Measurements from ENCODE around the gene SMIM3. TPM values are rescaled to one million over a fixed set of nuclear protein-coding genes. Genes with fewer than 3 reads are reported as not detected.
"Not testable (repeated sequence)": the region's sequence is repeated elsewhere in the genome, so short reads cannot be mapped to it uniquely, and the experiment has no call there.

SMIM3 gene
- total RNA-seq, 1 donor from 2014 or later, result 15.6 TPM

- no peak for ATAC-seq (ENCODE audit: poor library complexity)
- intact Hi-C loops (cut with DNase I), result no loop called here
- DNase-seq, result no peak
Observed at GRCh38 chr5:150788977-150789376, 10.4 kb downstream of the SMIM3 start.

GRCh38 chr5:150789450-150789849 is 10.9 kb downstream of the SMIM3 start:
- no peak for DNase-seq
- no peak for ATAC-seq (ENCODE audit: poor library complexity)
- intact Hi-C loops (cut with DNase I), result no loop called here

- ATAC-seq (ENCODE audit: poor library complexity), result peak; percentile 57
- peak; percentile 44 for DNase-seq
- intact Hi-C loops (cut with DNase I), result no loop called here
Observed at GRCh38 chr5:150789943-150790611, 11.5 kb downstream of the SMIM3 start.

GRCh38 chr5:150791536-150791935 is 13.0 kb downstream of the SMIM3 start:
- intact Hi-C loops (cut with DNase I), result no loop called here
- ATAC-seq (ENCODE audit: poor library complexity) (no peak), DNase-seq (no peak)

DNA sequence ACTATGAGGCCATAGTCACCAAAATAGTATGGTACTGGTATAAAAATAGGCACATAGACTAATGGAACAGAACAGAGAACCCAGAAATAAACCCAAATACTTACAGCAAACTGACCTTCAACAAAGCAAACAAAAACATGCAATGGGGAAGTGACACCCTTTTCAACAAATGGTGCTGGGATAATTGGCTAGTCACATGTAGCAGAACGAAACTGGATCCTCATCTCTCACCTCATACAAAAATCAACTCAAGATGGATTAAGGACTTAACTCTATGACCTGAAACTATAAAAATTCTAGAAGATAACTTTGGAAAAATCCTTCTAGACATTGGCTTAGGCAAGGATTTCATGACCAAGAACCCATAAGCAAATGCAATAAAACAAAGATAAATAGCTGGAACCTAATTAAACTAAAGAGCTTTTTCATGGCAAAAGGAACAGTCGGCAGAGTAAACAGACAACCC is 14.9 kb downstream of the SMIM3 start:
- ATAC-seq (ENCODE audit: poor library complexity); intact Hi-C loops (cut with DNase I); DNase-seq: not testable (repeated sequence)

DNA sequence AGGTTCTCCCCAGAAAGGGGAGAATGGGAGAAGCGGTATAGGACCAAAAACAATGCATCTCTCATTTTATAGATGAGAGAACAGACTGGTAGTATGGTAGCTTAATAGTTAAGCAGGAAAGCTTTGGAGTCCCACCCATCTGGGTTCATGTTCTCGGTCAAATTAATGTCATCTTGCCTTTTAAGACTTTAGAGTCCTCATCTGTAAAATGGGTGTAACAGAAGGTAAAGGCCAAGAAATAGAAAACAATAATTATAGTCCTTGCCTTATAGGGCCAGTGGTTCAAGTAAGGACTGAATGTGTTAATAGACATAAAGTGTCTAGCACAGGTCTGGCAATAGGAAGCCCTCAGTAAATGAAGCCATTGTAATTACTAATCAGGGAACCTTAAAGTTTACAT is 16.4 kb downstream of the SMIM3 start:
- DNase-seq (no peak), ATAC-seq (ENCODE audit: poor library complexity) (no peak)
- intact Hi-C loops (cut with DNase I), result no loop called here

DNA sequence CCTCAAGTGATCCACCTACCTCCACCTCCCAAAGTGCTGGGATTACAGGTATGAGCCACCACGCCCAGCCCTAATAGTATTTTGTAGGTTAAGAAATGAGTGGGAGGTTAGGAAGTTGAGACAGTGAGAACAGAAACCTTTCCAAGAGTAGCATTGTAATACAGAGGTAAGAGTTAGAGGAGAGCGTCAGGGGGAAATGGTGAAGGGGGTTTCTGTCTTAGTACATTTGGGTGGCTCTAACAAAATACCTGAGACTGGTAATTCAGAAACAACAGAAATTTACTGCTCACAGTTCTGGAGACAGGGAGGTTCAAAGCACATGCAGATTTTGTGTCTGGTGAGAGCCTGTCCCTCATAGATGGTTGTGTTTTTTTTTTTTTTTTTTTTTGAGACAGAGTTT is 18.8 kb downstream of the SMIM3 start:
- DNase-seq (no peak), ATAC-seq (ENCODE audit: poor library complexity) (no peak)
- intact Hi-C loops (cut with DNase I), result no loop called here

DNA sequence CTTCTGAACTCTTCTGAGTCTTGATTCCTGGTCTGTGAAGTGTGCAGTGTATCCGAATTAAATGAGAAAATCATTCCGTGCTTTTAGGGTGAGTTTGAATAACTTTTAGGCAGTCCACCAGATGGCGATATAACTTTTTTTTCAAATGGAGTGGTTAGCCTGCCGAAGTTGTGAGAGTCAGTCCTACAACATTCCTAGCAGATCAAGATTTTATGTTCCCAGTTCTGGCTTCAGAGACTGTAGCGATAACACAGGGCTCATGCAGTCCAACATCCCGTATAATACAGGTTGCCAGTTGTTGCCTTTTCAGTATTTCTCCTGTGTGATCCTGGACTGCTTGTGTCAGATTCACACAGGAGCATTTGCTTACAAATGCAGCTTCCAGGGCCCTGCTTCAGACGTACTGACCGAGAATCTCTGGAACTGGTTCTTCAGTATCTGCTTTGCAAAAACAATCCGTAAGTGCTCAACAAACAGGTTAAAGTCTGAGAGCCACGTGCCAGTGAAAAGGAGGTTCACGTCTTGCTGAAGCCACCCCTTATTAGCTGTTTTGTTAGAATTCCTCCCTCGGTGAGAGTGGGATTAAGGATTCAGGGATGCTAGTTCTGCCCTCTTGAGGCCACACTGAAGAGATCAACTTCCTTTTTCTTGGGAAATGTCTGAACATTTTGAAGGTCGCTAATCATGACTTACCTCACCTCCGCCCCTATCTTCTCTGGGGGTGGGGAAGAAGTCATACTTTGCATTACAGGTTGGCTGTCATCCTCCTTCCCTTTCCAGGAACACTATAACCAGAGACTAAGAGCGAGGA is 22.8 kb downstream of the SMIM3 start:
- DNase-seq, result no peak
- intact Hi-C loops (cut with DNase I), result no loop called here
- peak; percentile 88 for ATAC-seq (ENCODE audit: poor library complexity)

DNA sequence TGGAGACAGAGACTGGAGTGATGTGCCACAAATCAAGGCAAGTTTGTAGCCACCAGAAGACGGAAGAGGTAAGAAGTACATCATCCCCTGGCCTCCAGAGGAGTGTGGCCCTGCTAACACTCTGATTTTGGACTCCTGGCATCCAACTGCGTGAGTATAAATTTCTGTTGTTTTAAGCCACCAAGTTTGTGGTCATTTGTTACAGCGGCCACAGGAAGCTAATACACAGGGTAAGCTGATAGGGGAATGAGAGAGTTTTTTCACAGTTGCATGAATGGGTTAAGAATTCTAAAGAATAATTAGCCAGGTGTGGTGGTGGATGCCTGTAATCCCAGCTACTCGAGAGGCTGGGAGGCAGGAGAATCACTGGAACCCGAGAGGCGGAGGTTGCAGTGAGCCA is 25.8 kb downstream of the SMIM3 start:
- DNase-seq (no peak), ATAC-seq (ENCODE audit: poor library complexity) (no peak)
- intact Hi-C loops (cut with DNase I), result no loop called here

GRCh38 chr5:150809363-150809762 is 30.8 kb downstream of the SMIM3 start:
- DNase-seq (no peak), ATAC-seq (ENCODE audit: poor library complexity) (no peak)
- intact Hi-C loops (cut with DNase I), result no loop called here

- DNase-seq, result no peak
- no peak for ATAC-seq (ENCODE audit: poor library complexity)
- intact Hi-C loops (cut with DNase I), result no loop called here
Observed at GRCh38 chr5:150815010-150815409, 36.5 kb downstream of the SMIM3 start.

DNA sequence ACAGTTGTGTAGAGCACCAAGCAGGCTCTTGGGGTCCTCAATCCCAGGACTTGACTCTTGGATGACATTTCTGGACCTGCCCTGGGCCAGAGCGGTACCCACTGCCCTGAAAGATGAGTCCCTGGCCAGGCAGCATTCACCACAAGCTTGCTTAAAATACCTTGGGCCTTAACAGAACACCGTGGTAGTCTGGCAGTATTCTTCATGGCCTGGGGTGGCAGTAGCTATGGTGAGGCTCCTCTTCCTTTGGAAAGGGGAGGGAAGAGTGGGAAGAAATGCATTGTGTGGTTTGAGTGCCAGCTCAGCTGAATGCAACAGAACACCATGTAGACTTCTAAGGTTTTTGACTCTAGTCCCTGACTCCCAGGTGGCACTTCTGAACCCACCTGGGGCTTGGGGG is 38.4 kb downstream of the SMIM3 start:
- ATAC-seq (ENCODE audit: poor library complexity), result no peak
- DNase-seq, result no peak
- intact Hi-C loops (cut with DNase I), result no loop called here

GRCh38 chr5:150829744-150830143 is 51.2 kb downstream of the SMIM3 start:
- DNase-seq (no peak), ATAC-seq (ENCODE audit: poor library complexity) (no peak)
- intact Hi-C loops (cut with DNase I), result no loop called here

GRCh38 chr5:150831821-150832220 is 53.3 kb downstream of the SMIM3 start:
- intact Hi-C loops (cut with DNase I); ATAC-seq (ENCODE audit: poor library complexity); DNase-seq: not testable (repeated sequence)

DNA sequence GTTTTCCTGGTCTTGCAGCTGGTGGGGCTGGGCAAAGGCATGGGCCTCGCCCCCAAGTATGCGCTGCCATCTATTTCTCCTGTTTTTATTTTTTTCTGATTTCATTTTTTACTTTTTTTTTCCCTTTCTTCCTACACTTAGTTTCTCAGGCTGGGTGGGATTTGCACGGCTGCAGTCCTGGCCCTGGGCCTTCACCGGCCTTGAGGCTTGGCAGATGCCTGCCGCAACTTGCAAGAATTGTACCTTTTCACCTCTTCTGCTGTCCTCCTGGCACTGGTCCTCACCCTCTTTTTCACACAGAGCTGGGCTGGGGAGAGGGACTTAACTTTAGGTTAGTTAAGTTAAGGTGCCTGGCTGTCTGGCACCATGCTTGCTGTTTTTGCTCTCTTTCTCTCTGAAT is 57.5 kb downstream of the SMIM3 start:
- ATAC-seq (ENCODE audit: poor library complexity) (no peak), DNase-seq (no peak)
- intact Hi-C loops (cut with DNase I), result no loop called here

DNA sequence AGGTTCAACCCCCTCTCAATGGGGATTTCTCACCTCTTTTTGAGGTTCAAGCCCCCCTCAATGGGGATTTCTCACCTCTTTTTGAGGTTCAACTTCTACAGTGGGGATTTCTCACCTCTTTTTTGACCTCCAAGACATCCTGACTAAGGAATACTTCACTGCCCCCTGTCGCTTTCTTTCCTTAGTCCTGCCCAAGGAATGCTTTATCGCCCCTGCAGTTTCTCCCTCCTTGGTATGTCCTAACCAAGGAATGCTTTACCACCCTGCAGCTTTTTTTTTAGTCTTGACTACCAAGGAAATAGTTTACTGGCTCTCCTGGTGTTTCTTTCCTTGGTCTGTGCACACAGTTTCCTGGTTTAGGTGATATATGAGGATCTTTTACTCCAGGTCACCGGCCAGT is 58.1 kb downstream of the SMIM3 start:
- intact Hi-C loops (cut with DNase I), result no loop called here
- no peak for DNase-seq
- no peak for ATAC-seq (ENCODE audit: poor library complexity)

- intact Hi-C loops (cut with DNase I), result loop anchor here (5.0 to 10.0 kb wide), 2 partner anchors 283 to 391 kb away; no protein-coding TSS in a partner anchor
- DNase-seq, result peak; percentile 26
- not testable (repeated sequence) for ATAC-seq (ENCODE audit: poor library complexity)
Observed at GRCh38 chr5:150845185-150845859, 66.8 kb downstream of the SMIM3 start.

- not testable (repeated sequence) for DNase-seq; ATAC-seq (ENCODE audit: poor library complexity)
- intact Hi-C loops (cut with DNase I), result loop anchor here (2.0 to 10.0 kb wide), 3 partner anchors 47 to 391 kb away; no protein-coding TSS in a partner anchor
Observed at GRCh38 chr5:150846308-150846653, 67.7 kb downstream of the SMIM3 start, which contains the start of gene IRGM. Gene IRGM (plus strand): TSS chr5:150846521. CDS start chr5:150848124, 1,603 bp downstream.
